Liver (tissue), 9 donors: ENCODE measurements around the gene CASP10. TPM values are rescaled to one million over a fixed set of nuclear protein-coding genes. Genes with fewer than 3 reads are reported as not detected.

Experiments
- DNase-seq: peaks from one replicate; pipeline ENCODE4 v3.0.0-alpha.2; 2017; ENCODE audit warnings: low spot score
- H3K27ac ChIP-seq, 2 donors: one replicate each; pipeline ENCODE4 v1.7.0; 2013; ENCODE audit warnings: inconsistent platforms in 2 of 2, low read length in 2 of 2, control low read depth in 1 of 2, low read depth in 1 of 2, mild to moderate bottlenecking in 1 of 2
- H3K27me3 ChIP-seq, 4 donors: one replicate each; pipeline versions ENCODE4 v1.6.1 to v1.7.0; 2013; ENCODE audit warnings: low read length in 3 of 4, inconsistent platforms in 1 of 4, mild to moderate bottlenecking in 1 of 4, moderate library complexity in 1 of 4; ENCODE audit not compliant: control insufficient read depth in 4 of 4, insufficient read depth in 4 of 4
- H3K36me3 ChIP-seq, 4 donors: one replicate each; pipeline versions ENCODE4 v1.6.1 to v1.7.0; 2013; ENCODE audit warnings: low read length in 3 of 4, mild to moderate bottlenecking in 3 of 4, low read depth in 1 of 4, moderate library complexity in 1 of 4; ENCODE audit not compliant: control insufficient read depth in 4 of 4, insufficient read depth in 3 of 4
- H3K4me1 ChIP-seq, 4 donors: one replicate each; pipeline versions ENCODE4 v1.6.1 to v1.7.0; 2013; ENCODE audit warnings: low read length in 3 of 4, mild to moderate bottlenecking in 3 of 4, moderate library complexity in 1 of 4; ENCODE audit not compliant: control insufficient read depth in 4 of 4, insufficient read depth in 4 of 4
- H3K4me3 ChIP-seq, 3 donors: one replicate each; pipeline versions ENCODE4 v1.6.1 to v1.7.0; 2013; ENCODE audit warnings: low read length in 3 of 3, control low read depth in 1 of 3, low read depth in 1 of 3, mild to moderate bottlenecking in 1 of 3
- H3K9ac ChIP-seq, 2 donors: one replicate each; pipeline ENCODE4 v1.7.0; 2013; ENCODE audit warnings: low read length in 2 of 2, mild to moderate bottlenecking in 2 of 2, moderate library complexity in 2 of 2, control low read depth in 1 of 2, low read depth in 1 of 2
- H3K9me3 ChIP-seq, 4 donors: one replicate each; pipeline versions ENCODE4 v1.6.1 to v1.7.0; 2013; ENCODE audit warnings: low read length in 3 of 4; ENCODE audit not compliant: control insufficient read depth in 4 of 4
- ATF3 ChIP-seq: IDR thresholded peaks from 2 replicates; pipeline ENCODE4 v1.6.1; 2016; ENCODE audit warnings: antibody characterized with exemption
- CTCF ChIP-seq: fragments of 150-350 bp; IDR thresholded peaks from 2 replicates; pipeline ENCODE4 v1.5.1; 2017; ENCODE audit warnings: improper control_type of control experiment, low read depth, low read length; ENCODE audit not compliant: missing input control
- EGR1 ChIP-seq, 2 donors: IDR thresholded peaks; 2 replicates each; pipeline ENCODE4 v1.6.1; 2016 to 2018; ENCODE audit warnings: antibody characterized with exemption in 2 of 2, low read depth in 2 of 2
- FOXA1 ChIP-seq: IDR thresholded peaks from 2 replicates; pipeline ENCODE4 v1.6.1; 2016; ENCODE audit warnings: antibody characterized with exemption
- FOXA2 ChIP-seq: IDR thresholded peaks from 2 replicates; pipeline ENCODE4 v1.6.1; 2016; ENCODE audit warnings: antibody characterized with exemption
- GABPA ChIP-seq, 2 donors: IDR thresholded peaks in 1 of 2; conservative IDR thresholded peaks in 1 of 2; 2 replicates each; pipeline ENCODE4 v1.6.1; 2016; ENCODE audit warnings: antibody characterized with exemption in 2 of 2, mild to moderate bottlenecking in 1 of 2, moderate library complexity in 1 of 2
- HNF4A ChIP-seq, 2 donors: conservative IDR thresholded peaks; 2 replicates each; pipeline ENCODE4 v1.6.1; 2016; ENCODE audit warnings: antibody characterized with exemption in 2 of 2, mild to moderate bottlenecking in 2 of 2
- HNF4G ChIP-seq: IDR thresholded peaks from 2 replicates; pipeline ENCODE4 v1.6.1; 2016; ENCODE audit warnings: antibody characterized with exemption
- JUND ChIP-seq, 2 donors: IDR thresholded peaks; 2 replicates each; pipeline ENCODE4 v1.6.1; 2016; ENCODE audit warnings: antibody characterized with exemption in 2 of 2
- MAX ChIP-seq: IDR thresholded peaks from 2 replicates; pipeline ENCODE4 v1.6.1; 2016; ENCODE audit warnings: antibody characterized with exemption
- NR2F2 ChIP-seq: IDR thresholded peaks from 2 replicates; pipeline ENCODE4 v1.6.1; 2016; ENCODE audit warnings: antibody characterized with exemption
- RAD21 ChIP-seq, 2 donors: IDR thresholded peaks; 2 replicates each; pipeline ENCODE4 v1.6.1; 2016; ENCODE audit warnings: antibody characterized with exemption in 2 of 2, mild to moderate bottlenecking in 2 of 2
- SP1 ChIP-seq: IDR thresholded peaks from 2 replicates; pipeline ENCODE4 v1.6.1; 2018; ENCODE audit warnings: antibody characterized with exemption, mild to moderate bottlenecking
- TAF1 ChIP-seq: conservative IDR thresholded peaks from 2 replicates; pipeline ENCODE4 v1.6.1; 2016; ENCODE audit warnings: antibody characterized with exemption, mild to moderate bottlenecking
- YY1 ChIP-seq: IDR thresholded peaks from 2 replicates; pipeline ENCODE4 v1.6.1; 2016; ENCODE audit warnings: antibody characterized with exemption, mild to moderate bottlenecking
- ZBTB33 ChIP-seq: IDR thresholded peaks from 2 replicates; pipeline ENCODE4 v1.6.1; 2016; ENCODE audit warnings: antibody characterized with exemption
- whole genome bisulfite sequencing: extraction: QIAGEN DNeasy Blood & Tissue Kit; methylation state at CpG from one replicate; pipeline ENCODE4 v1.1.7; 2013; 5-methylcytosine and 5-hydroxymethylcytosine counted together
- polyA plus RNA-seq, 2 donors: library from polyadenylated mRNA; stranded (reverse) in 1 of 2; unstranded in 1 of 2; fragments of 200-250 nt in 1 of 2; fragments of >200 nt in 1 of 2; fragmentation: Nextera tagmentation in 1 of 2; extraction: Ambion mirVana in 1 of 2; gene quantifications; one replicate each; pipeline versions ENCODE4 v1.2.1 to v1.2.3, GENCODE V29; 2013 to 2015
- total RNA-seq, 2 donors: library from RNA; depleted of rRNA; stranded (reverse); fragments of >200 nt; gene quantifications; one replicate each; pipeline ENCODE4 v1.2.3, GENCODE V29; 2014
- donor health status: healthy.
- donor health status: healthy.
- donor health status: healthy.
- donor health status: healthy.
- donor health status: healthy.

CASP10 gene
- total and polyA plus RNA-seq, 4 donors: 2.2 to 13.6 (median 5.6) TPM

- no peaks in the 10 kb centered on the region for H3K36me3 ChIP-seq
- peak overlapping the region in 1 of 2 donors; percentile 55 for H3K9ac ChIP-seq
- WGBS: 29% methylated on average over 10 of the region's 10 CpGs
- H3K4me3 ChIP-seq: peak overlapping the region; percentile 35 to 61 (median 45)
- H3K4me1 ChIP-seq: peaks cover 0 to 4% (median 1%) of the 10 kb centered on the region in 4 donors
- H3K9me3 ChIP-seq: no peaks in the 10 kb centered on the region
- TF ChIP-seq MAX (peak; percentile 56), TAF1 (no peak), ZBTB33 (no peak), RAD21 (IDR thresholded peaks at IDR 0.05) (peak in 1 of 2 donors; percentile 21), FOXA2 (no peak), ATF3 (no peak), GABPA (IDR thresholded peaks at IDR 0.05 in 1 of 2, conservative IDR thresholded peaks at IDR 0.05 in 1 of 2) (peak in 1 of 2 donors; percentile 18), YY1 (peak; percentile 18), JUND (IDR thresholded peaks at IDR 0.05) (peak; percentile 89 to 95), HNF4A (conservative IDR thresholded peaks at IDR 0.05) (no peak), CTCF (no peak)
- H3K27ac ChIP-seq: peak overlapping the region; percentile 67 to 75
- no peaks in the 10 kb centered on the region for H3K27me3 ChIP-seq
- DNase-seq: peak; percentile 54
Measured at GRCh38 chr2:201257956-201258665, 75.2 kb downstream of the CASP10 start.

- H3K36me3 ChIP-seq: no peaks in the 10 kb centered on the region
- DNase-seq: no peak
- 53% methylated on average over 15 of the region's 15 CpGs for WGBS
- H3K4me3 ChIP-seq: peak overlapping the region in 2 of 3 donors; percentile 35 to 45
- peaks cover 0 to 7% (median 1%) of the 10 kb centered on the region in 4 donors for H3K4me1 ChIP-seq
- peak overlapping the region; percentile 67 to 75 for H3K27ac ChIP-seq
- no peaks in the 10 kb centered on the region for H3K27me3 ChIP-seq
- no peaks in the 10 kb centered on the region for H3K9me3 ChIP-seq
- no peak overlapping the region for H3K9ac ChIP-seq
- TF ChIP-seq GABPA (IDR thresholded peaks at IDR 0.05 in 1 of 2, conservative IDR thresholded peaks at IDR 0.05 in 1 of 2): no peak
- no peak for TF ChIP-seq ZBTB33
- no peak for TF ChIP-seq RAD21 (IDR thresholded peaks at IDR 0.05)
- no peak for TF ChIP-seq JUND (IDR thresholded peaks at IDR 0.05)
- TF ChIP-seq HNF4A (conservative IDR thresholded peaks at IDR 0.05): no peak
- TF ChIP-seq ATF3: no peak
- TF ChIP-seq EGR1 (IDR thresholded peaks at IDR 0.05; ENCODE audit: low read depth in 2 of 2): no peak
- TF ChIP-seq NR2F2: no peak
- no peak for TF ChIP-seq HNF4G
- no peak for TF ChIP-seq FOXA2
- no peak for TF ChIP-seq FOXA1
- TF ChIP-seq SP1: no peak
- no peak for TF ChIP-seq CTCF
- no peak for TF ChIP-seq TAF1
Measured at GRCh38 chr2:201258666-201259615, 76.0 kb downstream of the CASP10 start.
